Raji (cell line): ENCODE measurements around the gene ZNF3.

Experiments
- POLR2A ChIP-seq: IDR thresholded peaks from 2 replicates; pipeline ENCODE4 v1.6.1; 2011; ENCODE audit warnings: low read depth, low read length, control low read depth; ENCODE audit not compliant: insufficient read depth

The ZNF3 gene

DNA sequence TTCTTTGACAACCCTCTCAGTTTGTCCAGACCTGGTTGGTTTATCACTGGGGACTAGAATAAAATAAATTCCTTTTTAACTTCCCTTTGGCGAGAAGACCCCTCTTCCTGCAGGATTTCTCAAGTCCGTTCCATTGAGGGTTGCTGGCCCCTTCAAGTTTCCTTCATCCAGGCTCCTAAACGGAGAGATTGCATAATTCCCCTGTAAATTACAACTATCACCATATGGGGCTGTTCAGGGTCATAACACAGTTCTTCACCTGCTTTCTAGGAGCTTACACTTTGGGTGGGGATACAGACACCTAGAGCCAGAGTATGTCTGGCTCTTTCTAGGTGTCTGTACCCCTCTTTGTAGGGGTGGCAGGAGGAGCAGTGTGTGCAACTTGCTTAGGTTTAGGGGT lies 4.0 kb upstream of the ZNF3 start:
- no peak for TF ChIP-seq POLR2A

DNA sequence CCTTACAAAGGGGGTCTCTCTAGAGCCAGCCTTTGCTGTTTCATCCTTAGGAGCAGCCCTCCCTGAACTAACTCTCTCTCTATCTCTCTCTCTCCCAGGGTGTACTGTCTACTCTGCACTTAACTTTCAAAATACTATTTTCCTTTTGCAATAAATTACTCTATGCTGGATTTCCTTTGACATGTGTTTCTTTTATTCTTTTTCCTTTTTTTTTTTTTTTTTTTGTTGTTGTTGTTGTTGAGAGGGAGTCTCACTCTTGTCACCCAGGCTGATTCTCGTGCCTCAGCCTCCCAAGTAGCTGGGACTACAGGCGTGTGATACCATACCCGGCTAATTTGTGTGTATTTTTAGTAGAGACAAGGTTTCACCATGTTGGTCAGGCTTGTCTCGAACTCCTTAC lies 1.5 kb upstream of the ZNF3 start:
- no peak for TF ChIP-seq POLR2A

DNA sequence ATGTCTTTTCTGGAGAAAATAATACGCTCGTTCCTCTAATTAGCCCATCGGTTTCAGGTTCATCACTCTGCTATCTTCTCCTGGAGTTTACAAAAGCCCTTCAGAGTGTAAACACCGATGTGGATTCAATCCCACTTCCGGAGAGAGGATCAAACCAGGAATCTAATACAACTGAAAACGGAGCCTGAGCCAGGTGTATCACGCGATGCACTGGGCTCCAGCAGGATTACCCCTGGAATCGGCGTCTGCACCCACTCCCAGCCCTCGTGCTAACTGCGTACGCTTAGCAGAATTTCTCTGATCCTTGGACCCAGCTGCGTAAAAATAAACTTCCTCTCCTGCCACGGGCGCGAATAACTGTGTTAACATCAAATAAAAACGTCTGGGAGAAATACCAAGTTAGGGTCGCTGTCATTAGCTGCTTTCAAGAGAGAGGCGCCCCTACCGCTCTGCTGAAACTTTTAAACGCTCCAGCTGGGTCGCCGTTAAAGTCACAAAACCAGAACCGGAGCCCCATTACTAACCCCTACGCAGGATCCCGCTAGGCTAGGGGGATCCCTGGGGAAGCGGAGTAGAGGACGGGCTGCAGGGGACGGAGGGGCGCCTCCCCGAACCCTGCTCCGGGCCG lies 502 bp downstream of the ZNF3 start:
- no peak for TF ChIP-seq POLR2A

DNA sequence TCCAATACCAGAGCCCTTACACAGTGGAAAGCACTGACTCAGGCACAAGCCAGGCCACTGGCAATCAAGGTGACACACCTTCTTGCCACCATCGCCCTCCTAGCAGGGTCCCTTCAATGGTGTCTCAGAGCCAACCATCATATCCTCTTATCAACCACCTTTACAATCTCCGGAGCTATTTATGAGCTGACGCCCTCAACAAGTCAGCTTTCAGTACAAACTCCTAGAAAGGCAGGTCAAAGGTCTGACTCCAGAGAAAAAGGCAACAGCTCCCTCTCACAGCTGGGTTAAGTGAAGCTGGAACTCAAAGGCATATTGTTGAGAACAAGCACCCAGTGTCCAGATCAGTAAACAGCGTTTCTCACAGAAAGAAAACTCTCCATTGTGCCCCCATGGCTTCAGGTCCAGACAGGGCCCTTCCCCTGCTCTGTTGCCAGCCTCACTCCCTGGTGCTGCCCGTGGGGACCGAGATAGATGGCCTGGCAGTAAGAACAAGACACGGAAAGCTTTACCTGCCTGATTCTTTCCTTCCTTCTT lies 2.4 kb downstream of the ZNF3 start:
- TF ChIP-seq POLR2A: no peak

DNA sequence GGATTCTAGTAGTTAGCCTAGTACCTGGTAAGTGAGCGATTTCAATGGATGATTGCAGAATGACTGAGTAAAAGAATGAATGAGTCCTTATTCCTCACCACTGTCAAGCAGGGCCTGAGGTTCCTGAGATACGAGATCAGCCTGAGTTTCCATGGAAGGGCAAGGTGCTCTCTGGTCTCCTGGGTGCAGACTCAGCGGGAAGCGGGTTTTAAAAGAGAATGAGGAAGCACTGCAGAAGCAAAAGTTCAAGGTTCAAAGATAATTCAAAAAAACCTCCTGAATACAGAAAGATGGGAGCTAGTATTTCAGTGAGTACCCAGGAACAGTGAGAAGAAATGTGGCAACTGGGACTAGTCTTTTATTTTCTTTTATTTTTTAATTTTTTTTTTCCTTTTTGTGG lies 4.3 kb downstream of the ZNF3 start:
- no peak for TF ChIP-seq POLR2A

DNA sequence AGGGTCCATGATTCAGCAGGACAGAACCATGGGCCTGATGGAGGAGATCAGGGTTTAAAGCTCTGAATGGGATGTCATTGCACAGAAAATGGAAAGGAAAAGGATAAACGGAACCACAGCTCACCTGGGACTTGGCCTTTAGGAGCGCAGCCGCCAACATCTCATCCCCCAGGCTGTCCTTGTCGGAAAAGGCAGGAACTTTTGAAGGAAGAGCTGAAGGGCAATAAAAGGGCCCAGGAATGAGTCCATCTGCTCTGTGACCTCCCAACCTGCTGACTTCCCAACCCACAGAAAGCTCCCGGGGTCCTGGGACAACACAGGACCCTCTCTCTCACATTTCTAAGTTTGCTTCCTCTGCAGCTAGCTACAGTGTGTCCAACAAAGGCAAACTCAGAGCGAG lies 6.1 kb downstream of the ZNF3 start:
- TF ChIP-seq POLR2A: no peak

DNA sequence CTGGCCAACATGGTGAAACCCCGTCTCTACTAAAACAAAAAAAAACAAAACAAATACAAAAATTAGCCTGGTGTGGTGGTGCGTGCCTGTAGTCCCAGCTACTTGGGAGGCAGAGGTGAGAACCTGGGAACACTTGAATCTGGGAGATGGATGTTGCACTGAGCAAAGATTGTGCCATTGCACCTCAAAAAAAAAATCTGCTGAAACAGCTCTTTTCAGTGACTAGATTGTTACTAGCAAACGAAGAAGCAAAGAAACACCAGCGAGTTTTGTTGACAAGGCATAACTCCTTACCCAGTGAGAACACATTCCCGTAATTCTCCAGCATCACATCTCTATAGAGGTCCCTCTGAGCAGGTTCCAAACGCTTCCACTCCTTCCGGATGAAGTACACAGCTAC lies 6.7 kb downstream of the ZNF3 start:
- no peak for TF ChIP-seq POLR2A

DNA sequence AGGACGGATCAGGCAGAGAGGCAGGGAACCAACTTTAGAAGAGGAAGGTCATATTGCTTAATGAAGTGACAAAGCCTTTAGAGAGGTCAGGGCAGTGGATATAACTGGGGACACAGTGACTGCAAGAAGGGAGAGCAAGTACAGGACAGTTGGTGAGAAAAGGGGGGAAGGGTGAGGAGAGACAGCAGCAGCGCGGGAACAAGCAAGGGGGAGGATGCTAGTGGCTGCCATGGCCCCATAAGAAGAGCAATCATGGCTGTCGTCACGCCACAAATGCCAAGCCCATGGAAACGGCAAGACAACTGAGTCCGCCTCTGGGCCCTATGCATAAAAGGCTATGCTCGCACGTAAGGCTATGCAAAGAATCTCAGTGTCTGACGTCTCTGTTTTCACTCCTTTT lies 9.1 kb downstream of the ZNF3 start:
- TF ChIP-seq POLR2A: no peak

DNA sequence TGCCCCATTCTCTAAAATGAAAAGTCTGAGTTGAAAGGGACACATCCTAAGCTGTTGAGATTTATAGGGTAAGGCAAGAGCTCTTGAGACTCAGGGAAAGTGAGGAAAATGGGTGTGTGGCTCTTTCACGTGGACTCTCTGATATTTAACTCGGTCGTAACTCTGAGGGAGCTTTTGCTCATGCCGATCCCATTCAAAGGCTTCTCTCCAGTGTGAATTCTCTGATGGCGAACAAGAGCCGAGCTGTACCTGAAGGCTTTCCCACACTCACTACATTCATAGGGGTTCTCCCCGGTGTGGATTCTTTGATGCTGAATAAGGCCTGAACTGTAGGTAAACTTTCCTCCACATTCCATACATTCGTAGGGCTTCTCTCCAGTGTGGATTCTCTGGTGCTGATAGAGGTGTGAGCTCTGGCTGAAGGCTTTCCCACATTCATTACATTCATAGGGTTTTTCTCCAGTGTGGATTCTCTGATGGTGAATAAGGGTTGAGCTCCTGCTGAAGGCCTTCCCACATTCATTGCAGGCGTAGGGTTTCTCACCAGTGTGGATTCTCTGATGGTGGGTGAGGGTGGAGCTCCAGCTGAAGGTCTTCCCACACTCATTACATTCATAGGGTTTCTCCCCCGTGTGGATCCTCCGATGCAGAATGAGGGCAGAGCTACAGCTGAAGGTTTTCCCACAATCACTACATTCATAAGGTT lies 10.4 kb downstream of the ZNF3 start:
- TF ChIP-seq POLR2A: no peak

DNA sequence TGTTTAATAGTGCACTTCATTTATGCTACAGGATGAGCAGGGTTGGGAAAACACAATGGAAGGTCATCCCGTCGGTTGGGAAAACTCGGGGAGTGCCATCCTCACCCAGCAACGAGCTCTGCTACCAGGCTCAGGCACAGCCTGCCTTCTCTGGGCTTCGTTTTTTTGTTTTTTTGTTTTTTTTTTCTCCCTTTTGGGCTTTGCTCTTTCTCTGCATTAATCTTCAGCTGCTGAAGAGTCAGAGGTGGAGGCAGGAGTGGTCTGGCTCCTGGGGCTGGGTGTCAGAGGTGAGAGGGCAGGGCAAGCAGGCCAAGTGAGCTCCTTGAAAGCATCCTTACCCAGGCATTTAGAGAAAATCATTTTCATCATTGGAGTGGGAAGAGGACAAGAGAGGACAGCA lies 11.5 kb downstream of the ZNF3 start:
- no peak for TF ChIP-seq POLR2A

DNA sequence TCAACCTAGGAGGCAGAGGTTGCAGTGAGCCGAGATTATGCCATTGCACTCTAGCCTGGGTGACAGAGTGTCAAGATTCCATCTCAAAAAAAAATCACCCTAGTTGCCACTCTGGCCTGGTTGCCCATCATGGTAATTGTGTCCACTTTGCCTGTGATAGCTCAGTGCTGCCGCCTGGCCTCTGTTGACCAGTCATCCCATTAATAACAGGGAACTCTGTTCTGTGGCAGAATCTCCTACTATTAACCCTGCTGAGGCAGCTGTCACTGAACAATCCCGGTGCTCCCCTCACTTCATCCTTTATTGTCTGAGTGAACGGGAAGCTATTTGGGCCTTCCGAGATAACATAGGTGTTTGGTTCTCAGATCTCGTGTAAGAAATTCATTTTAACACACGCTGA lies 14.6 kb downstream of the ZNF3 start:
- no peak for TF ChIP-seq POLR2A

DNA sequence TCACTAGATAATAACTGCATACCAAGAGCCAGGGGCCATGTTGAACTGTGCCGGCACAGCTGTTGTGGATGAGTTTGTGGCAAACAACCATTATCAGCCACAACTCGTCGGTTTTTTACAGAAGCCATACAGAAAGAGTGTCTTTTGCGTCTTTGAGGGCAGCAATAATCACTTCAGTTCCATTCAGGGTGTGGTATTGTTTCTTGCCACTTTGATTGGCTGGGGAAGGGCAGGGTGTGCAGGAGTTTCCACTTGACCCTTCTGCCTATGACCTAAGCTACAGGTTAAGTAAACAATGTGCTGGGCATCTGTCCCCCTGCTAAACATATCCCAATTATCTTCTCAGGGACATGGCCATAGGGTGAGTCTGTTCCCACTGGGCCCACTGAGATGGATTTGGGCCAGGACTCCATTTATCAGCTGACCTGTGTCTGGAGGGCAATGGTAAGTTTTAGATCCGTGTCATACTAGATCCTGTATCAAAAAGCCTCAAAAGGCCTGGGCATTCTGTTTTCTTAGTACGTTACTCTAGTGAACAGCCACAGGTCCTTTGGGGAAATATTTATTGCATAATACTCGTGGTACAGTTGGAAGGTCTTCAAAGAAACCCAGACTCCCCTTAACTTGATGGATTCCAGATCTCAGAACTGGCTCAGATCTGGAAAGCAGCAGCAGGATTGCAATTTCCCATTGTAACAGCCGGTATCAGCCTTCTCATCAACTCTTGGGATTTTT lies 15.9 kb downstream of the ZNF3 start:
- no peak for TF ChIP-seq POLR2A

DNA sequence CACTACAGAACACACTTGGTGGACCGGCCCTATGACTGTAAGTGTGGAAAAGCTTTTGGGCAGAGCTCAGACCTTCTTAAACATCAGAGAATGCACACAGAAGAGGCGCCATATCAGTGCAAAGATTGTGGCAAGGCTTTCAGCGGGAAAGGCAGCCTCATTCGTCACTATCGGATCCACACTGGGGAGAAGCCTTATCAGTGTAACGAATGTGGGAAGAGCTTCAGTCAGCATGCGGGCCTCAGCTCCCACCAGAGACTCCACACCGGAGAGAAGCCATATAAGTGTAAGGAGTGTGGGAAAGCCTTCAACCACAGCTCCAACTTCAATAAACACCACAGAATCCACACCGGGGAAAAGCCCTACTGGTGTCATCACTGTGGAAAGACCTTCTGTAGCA lies 17.4 kb downstream of the ZNF3 start:
- TF ChIP-seq POLR2A: no peak

DNA sequence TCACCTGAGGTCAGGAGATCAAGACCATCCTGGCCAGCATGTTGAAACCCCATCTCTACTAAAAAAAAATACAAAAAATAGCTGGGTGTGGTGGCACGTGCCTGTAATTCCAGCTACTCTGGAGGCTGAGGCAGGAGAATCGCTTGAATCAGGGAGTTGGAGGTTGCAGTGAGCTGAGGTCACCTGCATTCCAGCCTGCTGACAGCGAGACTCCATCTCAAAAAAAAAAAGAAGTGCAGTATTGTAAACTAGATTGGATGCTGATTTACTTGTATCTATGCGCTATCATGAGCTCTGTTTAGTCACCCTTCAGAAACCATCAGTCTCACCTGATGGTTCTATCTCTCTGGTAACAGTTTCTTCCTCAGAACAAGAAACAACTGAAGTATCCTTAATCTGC lies 18.1 kb downstream of the ZNF3 start:
- no peak for TF ChIP-seq POLR2A

DNA sequence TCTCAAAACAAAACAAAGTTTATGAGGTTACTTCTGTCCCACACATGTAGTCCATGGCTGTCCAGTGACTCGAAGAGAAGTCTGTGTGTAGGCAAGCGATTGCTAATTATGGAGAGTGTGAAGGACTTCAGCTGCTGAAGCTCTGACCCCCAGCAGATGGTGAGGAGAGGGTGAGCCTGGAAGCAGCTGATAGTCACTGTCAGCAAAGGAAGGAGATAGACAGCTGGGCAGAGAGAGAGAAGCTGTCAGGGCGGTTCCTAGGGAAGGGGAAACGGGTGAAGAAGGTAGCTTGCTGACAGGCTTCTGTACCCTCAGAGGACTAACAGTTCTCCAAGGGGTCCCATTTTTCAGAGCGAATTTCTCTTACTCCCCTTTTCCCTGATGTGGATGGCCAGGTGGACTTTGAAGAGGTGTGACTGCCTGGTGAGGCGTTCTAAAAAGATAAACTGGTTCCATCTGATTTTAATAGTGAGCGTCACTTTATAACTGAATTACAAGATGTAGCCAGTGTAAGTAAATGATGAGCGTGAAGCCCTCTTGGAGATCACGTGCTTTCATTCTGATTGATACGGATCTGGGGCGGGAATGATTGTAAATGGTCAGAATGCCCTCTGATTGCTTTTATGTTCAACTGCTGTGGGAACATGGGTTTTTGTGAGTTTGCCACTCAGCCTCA lies 19.9 kb downstream of the ZNF3 start:
- TF ChIP-seq POLR2A: no peak
